GM10248 (cell line): Measurements from ENCODE around the gene KRTAP10-11.

ENCODE experiments used
- CTCF ChIA-PET: fragments of 300-600 bp; sonication (Branson Sonifier 250); formaldehyde crosslinking; extraction: SDS; loops from one replicate; lab custom pipeline; 2021; ENCODE audit warnings: antibody characterized with exemption; lab: Yijun Ruan, JAX
- POLR2A ChIA-PET: fragments of 350-650 bp; sonication (Branson Sonifier 250); formaldehyde crosslinking; extraction: SDS; loops from one replicate; lab custom pipeline; 2020; ENCODE audit warnings: antibody characterized with exemption; lab: Yijun Ruan, JAX
- DNase-seq: peaks from one replicate; pipeline ENCODE4 v3.0.0; 2012; ENCODE audit errors: extremely low spot score
- CTCF ChIP-seq: IDR thresholded peaks from 2 replicates; pipeline ENCODE4 v1.5.1; 2012; ENCODE audit warnings: mild to moderate bottlenecking, low read depth; ENCODE audit errors: extremely low read depth, missing control alignments, control extremely low read depth

The KRTAP10-11 gene

GRCh38 chr21:44616591-44616926 is 29.7 kb upstream of the KRTAP10-11 start:
- ChIA-PET POLR2A (no interaction called here), CTCF (no interaction called here)
- no peak for TF ChIP-seq CTCF
- no peak for DNase-seq

- ChIA-PET POLR2A (no interaction called here), CTCF (no interaction called here)
- DNase-seq = no peak
- no peak for TF ChIP-seq CTCF
These were observed 29.1 kb upstream of the KRTAP10-11 start for GRCh38 chr21:44617071-44617501.

- CTCF ChIA-PET = no interaction called here
- DNase-seq = no peak
- POLR2A ChIA-PET = no interaction called here
These were observed 27.7 kb upstream of the KRTAP10-11 start for GRCh38 chr21:44618504-44618903.

GRCh38 chr21:44618909-44619308 is 27.3 kb upstream of the KRTAP10-11 start:
- no peak for TF ChIP-seq CTCF
- ChIA-PET POLR2A (no interaction called here), CTCF (no interaction called here)
- no peak for DNase-seq

More at GRCh38 chr21:44618504-44618903, 27.7 kb upstream of the KRTAP10-11 start:
- TF ChIP-seq CTCF = no peak

GRCh38 chr21:44619886-44620285 is 26.3 kb upstream of the KRTAP10-11 start:
- no peak for TF ChIP-seq CTCF
- POLR2A ChIA-PET = no interaction called here
- DNase-seq = no peak
- CTCF ChIA-PET = no interaction called here

- CTCF ChIA-PET = no interaction called here
- no peak for DNase-seq
- POLR2A ChIA-PET = no interaction called here
- no peak for TF ChIP-seq CTCF
These were observed 22.6 kb upstream of the KRTAP10-11 start for GRCh38 chr21:44623575-44623974.

- POLR2A ChIA-PET = no interaction called here
- CTCF ChIA-PET = no interaction called here
- no peak for TF ChIP-seq CTCF
- DNase-seq = no peak
These were observed 20.5 kb upstream of the KRTAP10-11 start for GRCh38 chr21:44625756-44626155.
